GM21737 (cell line): ENCODE results near the gene GRIA2.

ENCODE experiments used
- ATAC-seq: cut with Tn5 transposase; IDR thresholded peaks from one replicate; pipeline ENCODE4 v1.9.1; 2021; ENCODE audit warnings: mild to moderate bottlenecking, moderate library complexity; ENCODE audit not compliant: unreplicated experiment

GRIA2 gene

GRCh38 chr4:157363360-157363759, 142.8 kb downstream of the GRIA2 start:
- ATAC-seq: no peak

DNA sequence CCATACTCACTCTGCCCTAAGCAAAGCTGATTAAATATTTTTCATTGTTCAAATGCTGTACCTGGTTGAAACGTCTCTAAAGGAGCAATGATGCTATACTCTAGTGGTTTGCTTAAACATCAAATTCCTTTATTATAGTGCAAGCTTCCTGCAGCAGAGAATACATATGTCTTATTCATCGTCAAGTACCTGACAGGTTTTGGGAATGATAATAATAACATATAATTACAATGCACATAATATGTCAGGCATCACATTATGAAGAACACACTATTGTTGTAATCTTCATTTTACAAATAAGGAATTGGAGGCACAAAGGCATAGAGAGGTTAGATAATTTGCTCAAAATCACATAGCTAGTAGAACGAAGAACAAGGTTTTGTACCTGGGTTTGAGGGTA, 151.6 kb downstream of the GRIA2 start:
- ATAC-seq: no peak

GRCh38 chr4:157372567-157372966, 152.0 kb downstream of the GRIA2 start:
- ATAC-seq: no peak

DNA sequence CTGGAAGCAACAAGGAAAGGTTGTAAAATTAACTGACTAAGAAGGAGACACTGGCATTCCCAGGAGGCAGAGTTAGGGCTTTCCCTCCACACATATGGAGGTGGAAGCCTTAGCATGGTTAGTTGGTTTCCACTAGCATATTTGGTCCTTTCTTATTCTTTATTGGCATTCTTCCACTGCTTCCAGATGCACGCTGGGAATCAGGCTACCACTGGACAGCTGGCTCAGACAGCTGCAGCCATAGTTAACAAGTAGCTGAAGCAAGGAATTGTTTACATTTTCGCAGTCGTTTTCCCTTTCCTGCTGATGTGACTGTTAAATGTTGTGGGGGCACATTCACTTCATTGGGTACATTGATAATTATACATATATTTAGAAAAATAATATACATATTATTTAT, 169.2 kb downstream of the GRIA2 start:
- no peak for ATAC-seq

DNA sequence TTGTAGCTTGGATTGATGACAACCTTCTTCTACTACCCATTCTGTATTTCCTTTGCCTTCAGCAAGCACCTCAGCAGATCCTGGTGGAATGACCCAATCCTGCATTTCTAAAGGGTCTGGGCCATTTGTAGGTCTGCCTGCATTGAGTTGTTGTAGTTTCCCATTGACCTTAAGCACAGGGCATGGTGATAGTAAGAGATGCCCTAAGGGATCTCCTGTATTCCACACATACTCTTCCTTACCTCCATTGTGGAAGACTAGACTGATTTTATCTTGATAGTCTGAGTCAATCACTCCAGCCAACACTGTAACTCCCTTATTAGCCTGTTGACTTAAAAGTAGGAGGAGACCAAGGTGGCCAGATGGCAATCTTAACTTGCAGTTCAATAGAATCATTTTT, 184.5 kb downstream of the GRIA2 start:
- ATAC-seq: no peak
